ENCODE measurements around the gene LMOD3. TPM values are rescaled to one million over a fixed set of nuclear protein-coding genes. Genes with fewer than 3 reads are reported as not detected.

The LMOD3 gene
- total and polyA plus RNA-seq, 12 donors, result 0.03 to 0.14 (median 0.08) TPM; not detected in 6

DNA sequence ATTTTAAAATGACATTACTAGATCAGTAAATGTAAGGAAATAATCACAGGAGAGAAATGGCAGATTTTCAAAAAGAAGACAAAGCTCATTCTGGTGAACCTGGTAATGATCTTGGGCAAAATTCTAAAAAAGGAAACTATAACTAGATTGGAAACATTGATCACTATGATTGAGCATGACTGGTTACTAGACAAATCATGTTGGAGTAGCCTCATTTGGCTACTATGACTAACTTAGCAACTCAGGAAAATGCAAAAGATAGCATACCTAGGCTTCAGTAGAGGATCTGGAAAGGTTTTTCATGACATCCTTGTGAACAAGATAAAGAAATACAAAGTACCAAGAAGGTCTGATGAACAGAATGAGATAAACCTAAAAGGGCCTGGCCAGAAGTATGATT, 62.7 kb downstream of the LMOD3 start:
- H3K4me3 ChIP-seq, result no peak overlapping the region
- H3K4me1 ChIP-seq (replicated peaks in 1 of 2), result no peaks in the 10 kb centered on the region
- intact Hi-C loops (cut with DNase I), result no loop called here
- H3K27ac ChIP-seq, result no peak overlapping the region
- TF ChIP-seq POLR2A (IDR thresholded peaks at IDR 0.05) (no peak), CTCF (IDR thresholded peaks at IDR 0.05) (no peak)
- DNase-seq, result no peak
- H3K36me3 ChIP-seq (replicated peaks in 1 of 2), result peaks cover 0 to 60% of the 10 kb centered on the region in 2 donors
- H3K27me3 ChIP-seq, result no peaks in the 10 kb centered on the region
- no peaks in the 10 kb centered on the region for H3K9me3 ChIP-seq (replicated peaks in 1 of 3)

DNA sequence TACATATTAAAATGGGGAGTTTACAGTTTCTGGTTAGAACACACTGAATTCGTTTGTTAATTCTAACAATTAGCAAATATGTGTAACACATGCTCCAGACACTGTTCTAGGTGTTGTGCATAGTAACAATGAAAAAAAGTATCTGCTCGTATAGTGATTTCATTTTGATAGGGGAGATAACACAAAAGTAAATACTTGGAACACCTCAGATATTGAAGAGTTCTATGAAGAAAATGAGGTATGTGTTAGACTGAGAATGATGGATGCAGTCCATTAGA, 63.5 kb downstream of the LMOD3 start:
- H3K36me3 ChIP-seq (replicated peaks in 1 of 2), result peaks cover 0 to 62% of the 10 kb centered on the region in 2 donors
- intact Hi-C loops (cut with DNase I), result no loop called here
- H3K27ac ChIP-seq, result no peak overlapping the region
- no peaks in the 10 kb centered on the region for H3K9me3 ChIP-seq (replicated peaks in 1 of 3)
- no peak for TF ChIP-seq POLR2A (IDR thresholded peaks at IDR 0.05)
- no peak for TF ChIP-seq CTCF (IDR thresholded peaks at IDR 0.05)
- 92 to 95% (median 93%) methylated on average over 2 of the region's 2 CpGs for WGBS, 4 donors
- DNase-seq, result no peak
- no peak overlapping the region for H3K4me3 ChIP-seq
- no peaks in the 10 kb centered on the region for H3K4me1 ChIP-seq (replicated peaks in 1 of 2)
- H3K27me3 ChIP-seq, result no peaks in the 10 kb centered on the region

DNA sequence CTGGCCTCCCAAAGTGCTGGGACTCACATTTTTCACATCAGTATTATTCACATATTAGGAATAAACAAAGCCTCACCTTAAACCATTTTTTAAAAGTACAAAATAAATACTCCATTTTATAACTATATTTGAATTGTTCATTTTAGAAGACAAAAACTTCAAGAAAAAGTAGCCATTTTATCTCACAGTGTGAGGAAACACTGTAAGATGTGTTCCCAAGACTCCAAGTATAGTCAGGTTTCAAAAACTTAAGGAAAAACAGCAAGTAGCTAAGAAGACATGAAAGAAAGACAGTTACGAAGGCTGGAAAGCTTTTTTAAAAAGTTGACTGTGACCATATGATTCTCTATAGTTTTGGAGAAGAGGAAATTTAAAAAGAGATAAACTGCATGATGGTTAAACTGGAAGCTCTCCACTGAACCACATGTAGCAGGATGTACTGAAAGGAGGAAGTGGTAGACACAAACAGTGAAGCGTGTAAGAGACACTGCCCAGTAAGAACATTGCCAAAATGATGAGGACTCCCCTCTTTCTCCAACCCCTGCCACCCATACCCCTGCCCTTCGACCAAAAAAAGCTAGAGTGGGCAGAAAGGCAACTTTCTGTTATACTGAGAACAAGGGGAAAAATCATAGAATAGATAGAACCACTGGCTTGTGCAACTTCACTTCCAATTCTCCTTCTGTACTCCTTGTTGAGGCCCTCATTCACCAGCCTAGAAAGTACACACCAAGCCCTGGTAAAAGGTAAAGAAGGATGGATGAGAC, 64.0 kb downstream of the LMOD3 start:
- Histone ChIP-seq H3K27me3 (no peaks in the 10 kb centered on the region), H3K4me1 (replicated peaks in 1 of 2) (no peaks in the 10 kb centered on the region), H3K9me3 (replicated peaks in 1 of 3) (no peaks in the 10 kb centered on the region), H3K4me3 (no peak overlapping the region), H3K27ac (no peak overlapping the region), H3K36me3 (replicated peaks in 1 of 2) (peaks cover 0 to 62% of the 10 kb centered on the region in 2 donors)
- DNase-seq, result no peak
- intact Hi-C loops (cut with DNase I), result no loop called here
- no peak for TF ChIP-seq CTCF (IDR thresholded peaks at IDR 0.05)
- no peak for TF ChIP-seq POLR2A (IDR thresholded peaks at IDR 0.05)
- WGBS, 4 donors, result 74 to 81% (median 76%) methylated on average over 3 of the region's 3 CpGs

Other genes with a start within 250 kb of the LMOD3 start
- gene TAFA4, start 190.0 kb downstream of the LMOD3 start, total RNA-seq, result 10 to 100 TPM in 2 of 9 donors, 1 to 10 TPM in 7; 2.4 to 15.5 (median 4.8) TPM
- 1 to 10 TPM; 2.8 to 7.4 (median 6.2) TPM for gene TAFA4, start 190.0 kb downstream of the LMOD3 start, polyA plus RNA-seq
- 10 to 100 TPM; 15.9 to 39.1 (median 19.1) TPM for gene EOGT, start 108.9 kb downstream of the LMOD3 start, total RNA-seq
- 10 to 100 TPM; 21.5 to 43.7 (median 22.3) TPM for gene EOGT, start 108.9 kb downstream of the LMOD3 start, polyA plus RNA-seq
- 10 to 100 TPM; 16.8 to 41.9 (median 27.3) TPM for gene TMF1, start 70.3 kb downstream of the LMOD3 start, total RNA-seq
- gene TMF1, start 70.3 kb downstream of the LMOD3 start, polyA plus RNA-seq, result 10 to 100 TPM in 1 of 3 donors, 1 to 10 TPM in 2; 6.9 to 38.1 (median 9.8) TPM
- 10 to 100 TPM; 39.6 to 85.7 (median 64.4) TPM for gene UBA3, start 42.2 kb downstream of the LMOD3 start, total RNA-seq
- 10 to 100 TPM; 31.8 to 76.9 (median 34.4) TPM for gene UBA3, start 42.2 kb downstream of the LMOD3 start, polyA plus RNA-seq
- 100 to 1,000 TPM; 105 to 276 (median 186) TPM for gene ARL6IP5, start 37.7 kb downstream of the LMOD3 start, total RNA-seq
- gene ARL6IP5, start 37.7 kb downstream of the LMOD3 start, polyA plus RNA-seq, result 100 to 1,000 TPM; 100 to 198 (median 130) TPM

All from adrenal gland (tissue), 12 donors.